GM18909 (cell line): ENCODE results near the gene TNP1.

ENCODE experiments used
- ATAC-seq: cut with Tn5 transposase; IDR thresholded peaks from one replicate; pipeline ENCODE4 v1.9.1; 2021; ENCODE audit warnings: mild to moderate bottlenecking; ENCODE audit not compliant: unreplicated experiment, poor library complexity

Gene TNP1

GRCh38 chr2:216877085-216877484 lies 17.2 kb upstream of the TNP1 start:
- ATAC-seq = no peak

DNA sequence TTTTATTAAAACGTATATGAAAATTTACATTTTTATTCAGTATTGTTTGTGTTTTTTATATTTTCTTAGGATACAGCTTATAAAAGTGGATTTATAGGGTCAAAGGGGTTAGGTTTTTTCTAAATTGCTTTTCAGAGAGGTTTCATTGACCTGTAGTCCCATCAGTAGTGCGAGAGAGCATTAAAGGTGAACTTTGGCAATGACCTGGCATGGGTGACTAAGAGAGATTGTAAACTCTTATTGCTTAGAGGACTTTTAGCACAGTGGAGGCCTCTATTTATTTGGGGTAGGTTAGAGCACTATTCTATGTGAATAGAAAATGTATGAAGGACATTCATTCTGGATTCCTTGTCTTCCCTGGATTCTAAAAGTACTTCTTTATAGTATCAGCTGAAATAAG lies 16.0 kb upstream of the TNP1 start:
- no peak for ATAC-seq

DNA sequence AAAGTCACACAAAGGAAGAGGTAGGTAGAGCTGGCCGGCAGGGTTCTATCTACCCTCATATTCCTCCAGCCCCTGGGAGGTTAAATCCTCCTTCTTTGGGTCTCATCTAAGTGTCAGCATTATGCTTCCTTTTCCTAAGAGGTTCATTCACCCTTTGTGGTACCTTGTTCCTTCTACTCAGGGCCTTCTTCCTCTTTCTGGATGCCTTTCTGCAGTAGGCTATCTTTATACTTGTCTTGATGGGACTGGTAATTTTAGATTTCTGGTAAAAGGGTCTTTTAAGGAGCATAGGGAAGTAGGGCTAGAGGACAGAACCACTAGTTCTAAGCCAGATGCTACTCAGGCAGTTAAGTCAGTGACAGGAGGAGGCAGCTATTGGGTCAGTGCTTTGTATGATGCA lies 13.7 kb upstream of the TNP1 start:
- no peak for ATAC-seq

DNA sequence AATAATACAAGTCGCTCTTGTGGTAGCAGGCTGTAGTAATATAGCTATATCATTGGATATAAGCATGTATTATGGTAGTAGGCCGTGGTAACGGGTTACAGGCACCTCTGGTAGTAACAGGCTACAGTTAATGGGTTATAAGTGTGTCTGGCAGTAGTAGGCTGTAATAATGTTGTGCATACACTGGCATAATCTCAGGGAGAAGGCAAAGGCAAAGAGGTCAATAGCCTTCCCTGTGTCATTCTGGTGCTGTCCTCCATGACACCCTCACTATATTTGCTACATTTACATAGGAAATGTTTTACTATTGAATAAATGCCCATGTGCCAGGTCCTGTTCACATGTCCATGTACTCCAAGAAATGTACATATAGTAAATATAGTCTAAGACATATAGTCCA lies 12.8 kb upstream of the TNP1 start:
- ATAC-seq = no peak

GRCh38 chr2:216872040-216872439 lies 12.2 kb upstream of the TNP1 start:
- no peak for ATAC-seq

GRCh38 chr2:216871333-216871934 lies 11.6 kb upstream of the TNP1 start:
- ATAC-seq = no peak

GRCh38 chr2:216870508-216871332 lies 10.9 kb upstream of the TNP1 start:
- no peak for ATAC-seq

DNA sequence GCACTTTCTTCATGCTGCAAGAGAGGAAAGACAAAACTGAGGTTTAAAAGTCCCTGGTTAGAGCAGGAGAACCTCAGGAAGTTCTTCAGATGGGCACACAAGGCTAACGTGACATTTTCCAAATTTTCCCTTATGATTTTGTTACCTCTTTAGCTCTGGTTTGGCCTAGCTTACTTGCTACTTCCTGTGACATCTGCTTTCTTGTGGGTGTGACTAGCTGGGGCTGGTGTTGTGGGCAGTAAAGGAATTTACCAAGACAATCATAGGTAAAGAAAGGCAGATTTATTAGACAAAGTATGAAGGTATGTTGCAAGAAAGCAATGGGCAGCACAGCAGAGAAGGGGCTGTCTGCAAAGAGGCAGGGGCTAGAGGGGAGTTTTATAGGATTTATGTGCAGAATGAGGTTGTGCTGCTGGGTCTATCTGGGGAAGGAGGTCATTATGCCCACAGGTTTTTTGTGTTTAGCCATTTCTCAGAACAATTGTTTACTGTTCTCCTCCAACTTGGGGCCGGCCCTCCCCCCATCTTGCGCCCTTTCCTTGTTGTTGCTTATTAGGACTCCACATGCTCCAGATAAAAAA lies 6.7 kb upstream of the TNP1 start:
- ATAC-seq = no peak

GRCh38 chr2:216865658-216866057 lies 5.8 kb upstream of the TNP1 start:
- no peak for ATAC-seq

DNA sequence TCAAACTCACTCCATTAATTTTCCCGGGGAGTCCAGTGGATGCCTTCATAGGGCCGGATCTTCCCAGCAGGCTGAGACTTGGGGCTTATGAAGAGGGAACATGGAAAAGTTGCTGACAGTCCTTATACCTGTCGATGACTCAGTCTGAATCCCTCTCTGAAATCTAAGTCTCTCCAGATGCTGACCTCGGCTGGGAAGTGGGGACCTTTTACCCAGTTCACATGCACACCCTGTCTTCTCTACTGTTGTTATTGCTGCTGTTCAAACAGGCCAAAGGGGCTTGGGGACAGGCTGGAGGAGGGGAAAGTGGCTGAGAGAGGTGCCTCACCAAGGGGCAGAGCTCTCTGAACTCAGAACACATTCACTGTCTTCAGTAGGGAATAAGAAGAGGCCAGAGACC lies 4.1 kb upstream of the TNP1 start:
- no peak for ATAC-seq

- no peak for ATAC-seq
These were observed 2.9 kb upstream of the TNP1 start for GRCh38 chr2:216862628-216863398.

DNA sequence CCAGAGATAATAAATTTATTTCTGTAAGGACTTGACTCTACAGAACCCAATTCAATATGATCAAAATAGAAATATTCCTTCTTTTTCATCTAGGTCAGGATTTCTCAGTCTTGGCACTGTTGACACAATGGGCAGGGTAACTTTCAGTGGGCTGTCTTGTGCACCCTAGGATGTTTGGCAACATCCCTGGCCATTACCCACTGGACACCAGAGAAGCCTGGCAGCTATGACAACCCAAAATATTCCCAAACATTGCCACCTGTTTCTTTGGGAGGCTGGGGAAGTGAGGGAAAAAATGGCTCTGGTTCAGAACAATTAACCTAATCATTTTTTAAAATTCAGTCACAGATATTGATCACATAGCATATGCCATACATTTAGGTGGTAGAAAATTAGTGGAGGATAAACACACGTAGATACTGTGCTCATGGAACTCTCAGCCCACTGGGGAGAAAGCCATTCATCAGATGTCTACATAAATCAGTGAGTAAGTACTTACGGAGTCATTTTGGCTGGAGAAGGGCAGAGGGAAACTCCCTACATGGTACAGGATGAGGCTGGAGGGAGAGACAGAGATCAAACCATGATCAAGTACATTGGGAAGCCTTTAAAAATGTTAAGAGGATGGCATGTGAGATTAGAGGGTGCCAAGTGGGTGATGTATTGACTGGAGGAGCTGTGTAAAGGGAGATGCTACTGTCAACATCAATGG lies 718 bp upstream of the TNP1 start:
- no peak for ATAC-seq

GRCh38 chr2:216858312-216858711 lies 1.6 kb downstream of the TNP1 start:
- no peak for ATAC-seq

GRCh38 chr2:216857131-216857550 lies 2.7 kb downstream of the TNP1 start:
- ATAC-seq = no peak

DNA sequence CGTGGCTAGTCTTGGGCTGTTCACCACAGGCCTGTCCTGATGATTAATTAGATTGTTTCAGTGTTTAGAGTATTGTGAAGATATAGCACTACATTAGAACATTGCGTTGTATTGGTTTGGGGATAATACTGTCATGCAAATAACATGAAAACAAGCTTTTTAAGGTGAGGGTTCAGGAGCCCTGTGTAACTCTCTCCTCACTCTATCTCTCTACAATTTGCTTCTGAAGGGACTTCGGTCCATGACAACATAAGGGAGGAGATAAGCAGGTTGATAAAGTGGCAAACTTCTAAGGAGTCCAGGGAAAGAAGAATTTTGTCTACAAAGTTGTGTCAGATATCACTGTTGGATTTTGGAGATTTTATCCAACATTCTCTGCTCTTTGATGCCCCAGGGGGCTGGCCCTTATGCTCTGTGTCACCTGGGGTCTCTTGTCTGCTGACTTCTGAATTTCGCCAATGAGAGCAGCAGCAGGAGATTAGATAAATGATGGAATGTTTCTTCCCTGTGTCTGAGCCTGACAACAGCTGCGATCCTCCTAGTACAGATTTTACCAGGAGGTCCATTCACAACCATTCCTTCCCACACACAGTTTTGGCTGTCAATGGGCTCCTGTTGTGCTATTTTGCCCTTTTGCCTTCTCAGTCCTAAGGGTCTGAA lies 3.3 kb downstream of the TNP1 start:
- ATAC-seq = no peak

DNA sequence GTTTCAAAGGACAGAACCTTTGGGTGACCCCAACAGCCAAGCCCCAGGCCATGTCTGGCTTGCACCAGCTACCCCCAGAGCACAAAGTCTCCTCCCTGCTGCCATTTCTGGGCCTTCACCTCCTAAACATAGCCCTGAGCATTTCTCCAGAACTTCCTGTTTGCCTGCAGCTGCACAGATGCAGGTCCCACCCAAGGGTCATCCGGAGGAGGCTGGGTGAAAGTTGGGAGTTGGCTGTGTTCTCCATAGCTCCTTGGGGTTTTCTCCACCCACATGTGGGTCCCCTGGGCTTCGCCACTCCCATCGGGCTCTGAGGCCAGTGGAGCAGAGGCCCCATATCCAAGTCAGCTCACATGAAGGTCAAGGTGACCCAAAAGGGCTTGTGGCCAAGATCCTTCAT lies 4.3 kb downstream of the TNP1 start:
- no peak for ATAC-seq

GRCh38 chr2:216855079-216855478 lies 4.8 kb downstream of the TNP1 start:
- no peak for ATAC-seq

DNA sequence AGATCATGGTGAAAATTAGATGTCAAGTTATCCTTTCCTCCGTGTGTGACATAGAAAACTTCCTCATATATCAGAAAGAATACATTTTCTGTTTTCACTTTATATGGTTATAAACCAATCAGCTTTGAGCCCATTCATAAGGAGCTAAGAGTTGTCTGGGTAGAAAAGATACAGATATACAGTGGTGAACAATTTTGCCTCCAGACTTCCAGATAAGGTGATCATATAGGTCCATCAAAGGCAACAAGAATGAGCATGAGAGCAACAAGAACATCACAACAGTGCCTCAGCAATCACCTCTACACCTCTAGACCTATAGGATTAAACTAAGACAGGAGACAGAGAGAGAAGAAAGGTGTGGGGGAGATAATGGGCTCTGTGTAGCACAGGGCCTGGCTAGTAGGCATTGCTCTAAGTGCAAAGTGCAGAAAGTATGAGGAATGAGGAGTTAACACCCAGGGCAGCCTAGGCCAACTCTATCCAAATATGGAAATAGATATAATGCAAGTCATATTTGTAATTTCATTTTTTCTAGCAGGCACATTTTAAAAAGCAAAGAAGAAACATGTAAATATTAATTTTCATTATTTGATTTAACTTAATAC lies 8.3 kb downstream of the TNP1 start:
- no peak for ATAC-seq

- no peak for ATAC-seq
These were observed 9.1 kb downstream of the TNP1 start for GRCh38 chr2:216850665-216851322.
